Ovary (tissue), 3 donors: ENCODE measurements around the gene MICA.

Experiments
- EP300 ChIP-seq: sonication (generic); formaldehyde crosslinking; IDR thresholded peaks from one replicate; pipeline ENCODE4 v1.6.1; 2017; ENCODE audit warnings: antibody characterized with exemption
- TF ChIP-seq, protein P1 (sequence below), 3 donors: fragments of 450-650 bp in 2 of 3; fragments of 200-600 bp in 1 of 3; IDR thresholded peaks; one replicate each; pipeline versions ENCODE4 v1.5.1 to v1.8.0; 2016 to 2022; ENCODE audit warnings: antibody characterized with exemption in 3 of 3, mild to moderate bottlenecking in 1 of 3
- donor health status: DM: no; HTN: no; CAD: no.

DNA sequence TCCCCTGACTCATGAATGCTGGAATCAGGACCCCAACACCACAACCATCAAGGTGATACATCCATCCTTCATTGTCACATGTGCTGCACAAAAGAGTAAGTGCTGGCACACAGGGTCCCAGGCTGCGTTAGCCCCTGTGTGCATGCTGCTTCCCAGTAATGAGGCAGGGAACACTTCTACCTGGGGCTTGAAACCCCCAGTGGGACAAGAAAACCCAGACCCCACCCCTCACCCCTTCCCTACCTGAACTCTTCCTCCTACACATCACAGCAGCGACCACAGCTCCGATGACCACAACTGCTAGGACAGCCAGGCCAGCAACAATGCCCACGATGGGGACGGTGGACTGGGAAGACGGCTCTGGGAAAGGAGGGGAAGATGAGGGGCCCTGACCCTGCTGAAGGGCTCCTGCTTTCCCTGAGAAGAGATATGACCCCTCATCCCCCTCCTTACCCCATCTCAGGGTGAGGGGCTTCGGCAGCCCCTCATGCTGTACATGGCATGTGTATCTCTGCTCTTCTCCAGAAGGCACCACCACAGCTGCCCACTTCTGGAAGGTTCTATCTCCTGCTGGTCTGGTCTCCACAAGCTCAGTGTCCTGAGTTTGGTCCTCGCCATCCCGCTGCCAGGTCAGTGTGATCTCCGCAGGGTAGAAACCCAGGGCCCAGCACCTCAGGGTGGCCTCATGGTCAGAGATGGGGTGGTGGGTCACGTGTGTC, 48.4 kb upstream of the MICA start:
- no peak for TF ChIP-seq EP300
- TF ChIP-seq, protein P1, sequence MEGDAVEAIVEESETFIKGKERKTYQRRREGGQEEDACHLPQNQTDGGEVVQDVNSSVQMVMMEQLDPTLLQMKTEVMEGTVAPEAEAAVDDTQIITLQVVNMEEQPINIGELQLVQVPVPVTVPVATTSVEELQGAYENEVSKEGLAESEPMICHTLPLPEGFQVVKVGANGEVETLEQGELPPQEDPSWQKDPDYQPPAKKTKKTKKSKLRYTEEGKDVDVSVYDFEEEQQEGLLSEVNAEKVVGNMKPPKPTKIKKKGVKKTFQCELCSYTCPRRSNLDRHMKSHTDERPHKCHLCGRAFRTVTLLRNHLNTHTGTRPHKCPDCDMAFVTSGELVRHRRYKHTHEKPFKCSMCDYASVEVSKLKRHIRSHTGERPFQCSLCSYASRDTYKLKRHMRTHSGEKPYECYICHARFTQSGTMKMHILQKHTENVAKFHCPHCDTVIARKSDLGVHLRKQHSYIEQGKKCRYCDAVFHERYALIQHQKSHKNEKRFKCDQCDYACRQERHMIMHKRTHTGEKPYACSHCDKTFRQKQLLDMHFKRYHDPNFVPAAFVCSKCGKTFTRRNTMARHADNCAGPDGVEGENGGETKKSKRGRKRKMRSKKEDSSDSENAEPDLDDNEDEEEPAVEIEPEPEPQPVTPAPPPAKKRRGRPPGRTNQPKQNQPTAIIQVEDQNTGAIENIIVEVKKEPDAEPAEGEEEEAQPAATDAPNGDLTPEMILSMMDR (IDR thresholded peaks at IDR 0.05) = no peak
